NT2/D1 (cell line): ENCODE measurements around the gene HPS3.

Experiments used
- SUZ12 ChIP-seq: IDR thresholded peaks from 2 replicates; pipeline ENCODE4 v1.6.1; 2011; ENCODE audit not compliant: insufficient read length, insufficient read depth; ENCODE audit errors: extremely low read depth
- YY1 ChIP-seq: IDR thresholded peaks from 2 replicates; pipeline ENCODE4 v1.6.1; 2011; ENCODE audit not compliant: insufficient read length, insufficient read depth
- ZNF274 ChIP-seq: IDR thresholded peaks from 2 replicates; pipeline ENCODE4 v1.6.1; 2011; ENCODE audit warnings: mild to moderate bottlenecking, low read depth, low read length

DNA sequence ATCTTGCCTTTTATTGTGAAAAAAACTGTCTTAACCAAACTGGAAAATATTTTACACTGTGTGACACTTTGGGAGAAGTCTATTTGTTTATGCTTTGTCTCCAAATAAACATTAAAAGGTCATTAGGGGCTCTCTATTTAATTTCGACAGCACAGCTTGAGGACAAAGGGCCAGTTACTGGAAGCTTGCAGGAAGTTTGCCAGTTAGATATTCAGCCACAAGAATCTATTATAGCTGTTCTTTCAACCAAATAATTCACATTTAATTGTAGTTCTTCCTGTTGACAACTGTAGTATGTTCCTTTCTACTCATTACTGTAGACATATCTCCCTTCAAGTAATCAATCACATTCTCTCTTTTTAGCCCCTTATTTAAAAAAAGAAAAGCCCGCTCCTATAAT, 86.1 kb downstream of the HPS3 start:
- TF ChIP-seq ZNF274: no peak
- no peak for TF ChIP-seq YY1
- no peak for TF ChIP-seq SUZ12
